NCI-H146 treated with DMSO at 0.1 percent for 48 hours (cell line): ENCODE data around the gene GALNT14.

ENCODE experiments used
- DNase-seq: peaks from one replicate; lab custom pipeline; 2025; ENCODE audit not compliant: unreplicated experiment; lab: John Stamatoyannopoulos, UW

The GALNT14 gene

DNA sequence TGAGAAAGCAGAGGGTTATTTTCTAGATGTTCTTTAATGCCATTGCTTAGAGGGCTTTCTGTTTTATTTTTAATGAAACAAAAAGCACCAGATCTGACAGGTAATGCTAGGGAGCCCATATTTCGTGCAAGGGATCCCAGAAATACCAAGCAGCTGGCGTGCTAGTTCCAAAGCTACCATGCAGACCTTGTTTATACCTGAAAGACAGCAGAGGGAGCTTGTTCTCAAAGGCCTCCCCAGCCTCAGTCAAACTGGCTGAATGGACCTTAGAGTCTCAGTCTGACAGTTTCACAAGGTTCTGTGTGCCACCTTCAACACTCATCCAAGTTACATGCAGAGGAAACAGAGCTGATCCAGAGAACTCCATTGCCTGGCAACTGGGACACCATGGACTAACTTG, 48.6 kb downstream of the GALNT14 start:
- no peak for DNase-seq

DNA sequence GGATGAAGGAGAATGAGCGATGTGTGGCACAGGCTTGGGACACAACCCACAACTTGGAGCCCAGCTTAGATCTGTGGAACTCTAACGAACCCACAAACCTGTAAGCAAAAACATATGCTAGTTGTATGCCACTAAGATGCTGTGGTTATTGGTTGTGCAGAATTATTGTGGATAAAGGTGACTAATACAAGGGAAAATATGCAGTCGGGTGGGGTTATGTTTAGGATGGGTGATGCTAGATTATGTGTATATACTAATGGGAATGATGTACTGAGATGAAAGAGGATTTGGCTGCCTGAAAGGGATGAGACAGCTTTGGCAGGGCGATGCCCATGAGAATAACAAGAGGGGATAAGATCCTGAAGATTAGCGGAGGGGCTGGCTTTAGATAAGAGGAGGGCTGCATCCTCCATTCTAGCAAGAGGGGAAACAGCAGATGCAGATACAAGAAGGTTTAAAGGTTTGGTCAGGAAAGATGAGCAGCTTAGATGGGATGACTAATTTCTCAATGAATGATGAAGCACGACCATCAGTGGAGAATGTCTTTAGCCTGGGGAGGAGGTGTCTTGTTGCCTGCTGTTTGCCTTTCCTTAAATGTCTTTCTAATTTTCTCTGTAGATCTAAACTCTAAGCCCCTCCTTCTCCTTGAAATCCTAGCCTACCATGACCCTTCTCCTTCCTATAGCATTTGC, 49.6 kb downstream of the GALNT14 start:
- no peak for DNase-seq

DNA sequence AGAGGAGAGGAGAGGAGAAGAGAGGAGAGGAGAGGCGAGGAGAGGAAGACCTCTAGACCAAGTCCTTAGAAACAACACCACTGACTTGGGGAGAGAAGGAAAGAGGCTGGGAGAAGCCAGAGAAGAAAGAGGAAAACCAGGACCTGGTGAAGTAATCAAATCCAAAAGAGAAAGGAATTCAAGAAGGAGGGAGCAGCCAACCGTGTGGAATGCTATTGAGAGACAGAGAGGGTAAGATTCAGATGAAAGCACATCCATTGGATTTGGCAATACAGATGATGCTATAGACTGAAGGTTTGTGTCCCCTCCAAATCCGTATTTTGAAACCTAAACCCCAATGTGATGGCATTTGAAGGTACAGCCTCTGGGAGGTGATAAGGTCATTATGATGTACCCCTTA, 50.7 kb downstream of the GALNT14 start:
- DNase-seq, result no peak

DNA sequence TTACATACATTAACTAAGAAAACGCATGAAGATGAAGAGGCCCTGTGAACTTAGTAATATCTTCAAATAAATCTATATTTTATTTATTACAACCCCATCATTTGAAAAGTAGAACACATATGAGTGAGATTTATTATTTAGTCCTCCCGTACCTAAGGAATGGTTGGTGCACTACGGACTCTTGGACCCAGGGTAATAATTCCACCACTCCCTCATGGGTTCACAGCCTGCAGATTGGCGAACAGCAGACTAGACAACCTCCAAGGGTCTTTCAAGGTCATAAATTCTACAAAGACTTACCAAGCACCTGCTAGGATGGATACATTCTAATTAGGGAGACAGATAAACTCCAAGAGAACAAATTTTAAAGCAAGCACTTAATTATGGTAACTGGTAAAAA, 51.6 kb downstream of the GALNT14 start:
- DNase-seq, result no peak

DNA sequence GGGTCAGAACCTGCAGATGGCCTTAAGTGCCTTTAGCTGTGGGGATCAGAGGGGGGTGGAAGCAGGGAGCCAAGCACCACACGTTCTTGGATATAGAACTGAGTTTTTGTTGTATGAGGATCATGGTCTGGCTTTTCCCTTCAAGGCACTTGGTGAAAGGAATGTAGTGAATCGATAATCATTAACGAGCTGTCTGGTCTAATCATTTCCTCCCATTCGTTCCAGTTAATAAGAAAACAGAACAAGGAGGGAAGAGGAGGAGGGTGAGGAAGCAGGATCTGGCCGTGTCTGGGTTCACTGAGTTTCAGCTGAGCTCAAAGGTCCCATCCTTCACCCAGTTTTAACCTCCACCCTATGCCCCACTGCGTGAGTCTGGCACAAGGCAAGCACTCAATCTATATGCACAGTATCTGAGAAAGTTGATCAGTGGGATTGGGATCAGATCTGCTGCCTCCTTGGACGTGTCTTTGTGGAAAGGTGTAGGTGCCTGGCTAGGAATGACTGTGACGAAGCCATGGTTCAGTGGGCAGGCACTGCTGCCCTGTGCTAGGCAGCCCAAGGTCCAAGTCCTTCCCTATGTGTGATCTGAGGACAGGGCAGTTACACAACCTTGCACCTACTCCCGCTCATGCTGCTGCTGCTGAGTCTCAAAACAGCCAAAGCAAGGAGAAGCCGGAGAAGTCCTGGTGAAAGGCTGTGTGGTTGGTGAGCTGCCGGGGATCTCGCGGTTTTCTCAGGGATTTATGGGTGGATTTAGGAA, 54.8 kb downstream of the GALNT14 start:
- no peak for DNase-seq

DNA sequence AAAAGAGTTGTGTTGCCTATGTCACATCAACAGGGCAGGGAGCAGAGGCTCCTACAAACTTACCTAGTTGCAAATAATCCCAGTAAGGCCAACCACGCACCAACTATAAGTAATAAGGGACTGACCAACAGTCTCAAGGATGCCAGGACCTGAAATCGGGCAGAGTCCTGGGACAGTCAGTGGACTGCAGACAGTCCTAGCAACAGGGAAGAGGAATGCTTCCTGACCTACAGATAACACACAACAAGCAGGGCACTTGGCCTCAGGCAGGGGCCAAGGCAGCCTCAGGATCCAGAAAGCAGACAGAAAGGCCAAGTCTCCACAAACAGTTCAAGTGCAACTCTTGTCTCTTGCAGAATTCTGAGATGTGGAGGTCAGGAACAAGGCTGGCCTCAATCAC, 56.2 kb downstream of the GALNT14 start:
- no peak for DNase-seq

DNA sequence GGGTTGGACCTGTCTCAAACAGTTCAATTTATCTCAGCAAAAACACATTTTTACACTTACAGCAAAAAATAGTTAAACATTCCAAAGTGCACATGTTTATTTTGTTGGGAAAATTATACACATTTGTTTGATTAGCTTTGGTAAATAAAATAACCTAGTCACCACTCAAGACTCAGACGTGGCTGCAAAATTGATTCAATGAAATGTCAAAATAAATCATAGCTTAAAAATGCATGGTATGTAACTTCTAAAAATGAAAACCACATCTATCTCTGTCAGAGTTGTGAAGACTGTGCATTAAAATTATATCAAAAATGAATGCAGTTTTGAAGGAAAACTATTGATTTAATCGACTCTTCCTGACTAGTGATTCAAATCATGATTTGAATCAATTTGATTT, 56.7 kb downstream of the GALNT14 start:
- no peak for DNase-seq

DNA sequence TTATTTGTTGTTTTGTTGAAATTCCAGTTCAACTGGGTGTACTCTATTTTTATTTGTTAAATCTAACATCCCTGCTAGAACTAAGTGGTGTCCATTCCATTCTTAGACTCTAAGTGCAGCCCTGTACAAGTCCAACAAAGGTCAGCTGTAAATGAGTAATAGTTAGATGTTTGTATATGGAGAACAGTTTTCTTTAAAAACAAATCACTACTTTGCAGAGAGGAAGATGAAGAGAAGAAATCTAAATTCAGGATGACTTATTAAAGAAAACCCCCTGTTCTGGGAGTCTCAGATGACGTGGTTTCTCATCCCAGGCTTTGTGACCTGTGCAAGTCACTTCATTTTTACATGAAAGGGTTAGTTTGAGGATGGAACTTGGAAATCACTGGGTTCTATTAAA, 57.9 kb downstream of the GALNT14 start:
- no peak for DNase-seq

DNA sequence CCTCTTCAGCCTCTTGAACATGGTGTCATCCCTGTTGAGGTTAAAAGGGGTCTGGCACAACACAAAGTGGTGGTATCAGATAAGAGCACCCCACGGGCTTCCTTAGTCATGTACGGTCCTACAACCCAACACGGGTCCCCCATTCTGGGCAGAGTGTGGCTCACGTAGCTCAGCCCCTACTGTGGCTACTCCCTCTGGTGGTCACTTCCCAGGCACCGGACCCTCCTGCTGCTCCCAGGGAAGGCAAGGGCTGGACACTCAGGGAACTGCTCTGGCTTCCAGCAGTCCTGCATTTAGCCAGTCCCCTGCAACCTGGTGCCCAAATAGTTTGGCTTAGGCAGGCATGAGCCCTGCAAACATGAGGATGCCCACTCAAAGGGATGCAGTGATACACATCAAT, 58.6 kb downstream of the GALNT14 start:
- DNase-seq, result no peak

DNA sequence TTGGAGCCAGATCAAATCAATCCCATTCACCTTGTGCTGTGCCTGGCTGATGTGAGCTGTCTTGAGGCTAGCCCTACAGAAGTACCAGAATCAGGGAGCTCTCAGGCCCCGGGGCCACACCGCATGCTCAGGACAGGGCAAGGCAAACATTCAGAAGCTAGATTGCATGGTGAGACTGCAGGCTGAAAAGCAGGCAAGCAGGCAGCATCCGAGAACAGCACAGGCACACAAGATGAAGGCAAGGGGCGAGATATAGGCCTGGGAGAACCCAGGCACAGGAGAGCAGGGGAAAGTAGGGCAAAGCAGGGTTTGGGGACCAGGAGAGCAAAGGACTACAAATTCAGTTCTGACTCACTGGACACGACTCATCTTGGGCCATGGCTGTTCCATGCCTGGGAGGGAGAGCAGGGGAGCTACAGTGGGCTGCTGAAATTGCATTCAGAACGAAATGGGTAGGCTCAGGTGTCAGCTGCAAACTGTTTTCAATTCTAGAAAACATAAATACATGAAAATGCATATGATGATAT, 59.6 kb downstream of the GALNT14 start:
- DNase-seq, result no peak

DNA sequence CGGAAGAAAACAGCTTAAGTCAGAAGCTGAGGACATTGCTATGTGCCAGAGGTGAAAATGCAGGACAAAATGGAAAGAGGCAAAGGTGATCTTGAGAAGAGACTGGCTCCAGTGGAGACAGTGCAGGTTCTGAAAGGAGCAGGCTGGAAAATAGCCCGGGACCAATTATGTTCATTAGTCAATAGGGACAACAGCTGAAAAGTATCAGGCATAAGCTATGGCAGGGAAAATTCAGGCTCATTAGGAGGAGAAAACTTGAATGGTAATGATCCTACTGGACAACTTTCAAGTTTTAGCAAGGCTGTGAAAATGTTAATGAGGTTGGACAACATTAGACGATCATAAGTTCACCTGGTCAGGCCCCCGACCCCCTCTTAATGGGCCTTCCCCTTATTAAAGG, 60.2 kb downstream of the GALNT14 start:
- DNase-seq, result no peak

DNA sequence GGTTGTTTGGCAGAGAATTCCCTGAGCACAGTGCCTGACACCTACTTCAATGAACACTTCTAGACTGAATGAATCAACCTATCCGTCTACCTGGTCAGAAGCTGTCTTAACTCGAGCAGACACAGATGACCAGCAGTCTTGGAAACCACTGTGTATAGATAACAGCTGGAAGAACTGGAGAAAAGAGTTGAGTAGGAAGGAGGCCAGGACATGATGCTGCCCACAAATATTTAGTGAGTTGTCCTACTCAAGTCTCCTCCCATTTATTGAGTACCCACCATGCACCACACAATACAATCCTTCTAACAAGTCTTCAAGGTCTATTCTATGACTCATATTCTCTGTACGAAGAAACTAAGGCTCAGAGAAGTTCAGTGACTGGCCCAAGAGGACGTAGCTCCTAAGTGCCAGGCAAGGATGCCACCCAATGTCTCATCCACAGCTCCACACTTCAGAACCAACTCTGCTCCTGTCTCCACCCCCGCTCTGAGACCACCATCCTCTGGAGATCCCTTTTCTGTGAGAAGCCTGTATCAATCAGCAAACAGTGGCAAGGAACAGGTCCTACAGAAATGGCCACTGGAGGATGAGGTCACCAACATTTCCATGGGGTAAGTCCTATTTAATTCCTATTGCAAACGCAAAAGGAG, 62.2 kb downstream of the GALNT14 start:
- DNase-seq, result no peak

DNA sequence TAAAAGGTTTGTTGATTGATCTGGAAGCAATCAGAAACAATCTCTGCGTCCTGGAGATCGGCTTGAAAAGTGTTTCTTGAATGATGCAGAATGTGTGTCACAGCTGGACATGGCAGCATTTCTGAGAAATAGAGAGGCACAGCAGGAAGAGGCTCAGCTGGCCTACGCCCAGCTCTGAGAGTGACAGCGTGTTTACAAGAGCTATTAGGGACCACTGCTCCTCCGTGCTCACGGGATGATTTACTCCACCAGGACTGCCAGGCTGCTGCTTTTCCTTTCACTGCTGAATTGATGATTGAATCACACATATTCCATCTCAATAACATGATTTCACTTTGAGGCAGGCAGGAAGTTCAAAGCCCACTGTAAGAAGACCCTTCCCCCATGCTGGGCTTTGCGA, 62.8 kb downstream of the GALNT14 start:
- no peak for DNase-seq

DNA sequence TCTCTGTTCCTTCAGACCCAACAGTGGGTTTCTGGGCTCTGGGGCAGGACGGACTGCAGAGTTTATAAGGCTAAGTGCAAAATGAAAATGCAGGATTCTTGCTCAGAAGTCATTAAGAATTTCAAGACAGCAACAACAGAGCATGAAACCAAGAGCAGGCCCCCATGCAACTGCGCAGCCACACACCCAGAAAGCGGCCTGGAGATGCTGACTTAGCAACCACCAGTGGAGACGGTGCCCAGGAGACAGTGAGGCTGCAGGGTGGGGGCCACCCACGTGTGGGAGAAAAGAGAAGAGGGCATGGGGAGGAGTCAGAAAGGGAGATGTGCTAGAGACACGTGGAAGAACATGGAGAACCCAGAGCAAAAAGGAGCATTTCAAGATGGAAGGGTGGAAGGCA, 66.5 kb downstream of the GALNT14 start:
- DNase-seq, result no peak

DNA sequence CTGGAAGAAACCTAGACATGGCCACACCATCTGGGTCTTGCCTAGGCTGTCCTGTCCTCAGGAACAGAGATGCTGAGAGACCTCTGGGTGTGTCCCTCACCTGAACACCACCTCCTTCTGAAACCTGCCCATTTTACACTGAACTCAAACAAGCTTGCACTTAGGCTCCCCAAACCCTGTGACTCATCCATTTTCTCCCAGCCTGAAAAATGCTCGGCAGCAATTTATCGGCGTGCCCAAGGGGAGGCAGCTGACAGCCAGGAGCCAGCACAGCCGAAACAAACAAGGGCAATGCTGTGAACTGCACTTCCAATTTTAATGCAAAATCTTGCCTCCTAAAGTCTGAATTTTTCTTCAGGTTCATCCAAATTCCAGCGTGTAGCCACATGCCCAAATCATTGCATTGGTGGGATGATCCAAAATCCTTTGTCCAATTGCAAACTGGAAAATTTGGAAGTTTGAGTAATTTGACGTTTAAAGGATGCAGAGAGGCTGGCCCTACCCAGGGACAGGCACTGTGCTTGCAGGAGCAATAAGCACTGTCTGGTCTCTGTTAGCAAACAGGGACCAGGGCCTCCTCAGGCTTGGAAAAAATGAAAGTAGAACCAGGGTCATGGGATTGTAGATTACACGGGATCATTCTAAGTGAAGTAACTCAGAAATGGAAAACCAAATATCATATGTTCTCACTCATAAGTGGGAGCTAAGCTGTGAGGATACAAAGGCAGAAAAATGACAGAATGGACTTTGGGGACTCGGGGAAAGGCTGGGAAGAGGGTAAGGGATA, 67.7 kb downstream of the GALNT14 start:
- no peak for DNase-seq

DNA sequence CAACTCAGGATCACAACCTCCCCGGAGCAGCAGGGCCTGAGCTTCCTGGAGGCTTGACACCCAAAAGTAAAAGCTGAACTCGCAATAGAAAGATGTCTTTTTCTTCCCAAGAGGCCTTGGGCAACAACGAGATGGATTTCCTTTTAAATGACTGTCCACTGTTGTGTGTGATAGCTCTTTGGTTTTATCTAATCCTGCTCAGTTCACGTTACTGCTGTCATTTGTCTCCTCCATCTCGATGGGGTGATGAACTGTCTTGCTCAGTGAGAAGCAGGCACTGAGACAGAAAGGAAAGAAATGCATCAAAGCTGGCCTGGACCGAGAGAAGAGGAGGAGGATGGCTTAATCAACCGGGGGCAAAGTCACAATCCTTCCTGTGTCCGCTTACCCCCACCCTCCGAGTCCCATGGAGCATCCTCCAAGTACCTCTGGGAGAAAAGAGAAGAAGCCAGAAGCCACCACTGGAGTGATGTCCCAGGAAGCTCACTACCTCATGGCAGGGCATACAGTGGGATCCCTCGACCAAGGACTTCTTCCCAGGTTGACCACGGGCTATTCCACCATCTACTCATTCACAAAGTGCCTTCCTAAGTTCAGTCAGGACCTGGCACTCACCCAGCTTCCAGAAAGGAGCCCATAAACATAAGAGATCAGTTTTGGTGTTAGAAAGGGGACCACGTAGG, 68.5 kb downstream of the GALNT14 start:
- no peak for DNase-seq

DNA sequence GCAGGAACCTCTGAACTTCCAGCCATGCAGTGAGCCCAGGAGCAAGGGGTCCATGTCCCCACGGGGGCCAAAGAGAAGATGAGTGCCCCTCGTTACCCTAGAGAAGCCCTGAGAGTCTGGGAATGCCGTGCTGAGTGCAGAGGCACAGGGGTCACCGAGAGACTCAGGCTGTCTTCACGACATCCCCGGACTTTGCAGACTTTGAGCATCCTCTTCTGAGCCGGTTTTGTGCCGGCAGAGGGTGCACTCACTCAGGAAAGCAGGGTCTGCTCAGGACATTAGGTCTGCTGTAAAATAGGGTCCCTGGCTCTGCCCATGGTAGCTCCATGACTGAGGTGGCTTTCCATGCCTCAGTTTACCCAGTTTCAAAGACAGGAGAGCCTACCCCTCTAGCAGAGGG, 71.0 kb downstream of the GALNT14 start:
- DNase-seq, result no peak

DNA sequence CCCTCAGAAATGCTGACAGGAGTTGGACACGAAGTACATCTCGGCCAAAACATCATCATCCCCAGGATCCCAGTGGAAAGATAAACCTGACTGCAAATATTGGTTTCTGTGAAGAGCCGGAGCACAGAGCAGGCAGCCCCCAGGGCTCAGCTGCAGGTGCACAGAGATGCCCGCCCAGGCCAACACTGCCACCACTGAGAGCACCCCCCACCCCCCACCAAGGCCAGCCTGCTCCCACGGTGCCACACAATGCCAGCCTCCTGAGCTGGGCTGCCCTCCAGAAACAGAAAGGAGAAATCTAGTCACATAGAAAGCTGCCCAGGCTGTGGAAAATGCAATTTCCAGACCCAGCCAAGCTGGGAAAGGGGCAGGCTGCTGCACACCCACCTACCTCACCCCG, 71.7 kb downstream of the GALNT14 start:
- no peak for DNase-seq

DNA sequence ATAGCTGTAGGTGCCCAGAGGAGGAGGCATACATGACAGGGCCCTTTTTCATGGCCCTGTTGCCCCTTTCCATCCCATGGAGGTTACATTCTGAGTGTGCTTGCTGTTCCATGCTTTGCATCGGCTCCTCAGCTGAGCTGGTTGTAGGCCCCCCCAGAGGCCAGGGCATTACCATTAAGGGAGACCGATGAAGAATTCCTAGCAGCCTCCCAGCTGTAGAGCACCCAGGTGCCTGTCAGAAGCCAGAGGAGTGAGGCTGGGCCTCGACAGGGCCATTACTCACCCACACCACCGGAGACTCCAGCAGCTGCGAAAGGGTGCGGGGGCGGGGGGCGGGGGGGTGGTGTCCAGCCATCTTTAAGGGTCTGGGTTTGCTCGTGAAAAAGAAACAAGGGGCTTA, 72.2 kb downstream of the GALNT14 start:
- no peak for DNase-seq

DNA sequence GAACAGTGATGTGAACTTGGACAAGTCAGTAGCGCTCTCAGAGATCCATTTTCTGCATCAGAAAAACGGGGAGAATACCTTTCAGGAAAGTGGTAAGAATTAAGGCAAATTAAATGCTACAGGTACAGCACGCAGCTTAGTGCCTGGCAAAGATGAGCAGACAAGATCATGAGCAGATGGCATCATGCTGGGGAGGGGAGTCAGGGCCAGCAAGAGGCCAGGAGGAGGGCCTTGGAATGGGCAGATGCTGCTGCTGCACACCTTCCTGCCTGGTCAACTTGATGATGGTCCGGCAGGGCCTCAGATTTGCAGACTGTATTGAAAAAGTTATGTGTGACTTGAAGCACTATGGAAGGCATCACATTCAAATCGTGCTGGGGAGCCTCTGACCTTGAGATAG, 72.9 kb downstream of the GALNT14 start:
- DNase-seq, result no peak

DNA sequence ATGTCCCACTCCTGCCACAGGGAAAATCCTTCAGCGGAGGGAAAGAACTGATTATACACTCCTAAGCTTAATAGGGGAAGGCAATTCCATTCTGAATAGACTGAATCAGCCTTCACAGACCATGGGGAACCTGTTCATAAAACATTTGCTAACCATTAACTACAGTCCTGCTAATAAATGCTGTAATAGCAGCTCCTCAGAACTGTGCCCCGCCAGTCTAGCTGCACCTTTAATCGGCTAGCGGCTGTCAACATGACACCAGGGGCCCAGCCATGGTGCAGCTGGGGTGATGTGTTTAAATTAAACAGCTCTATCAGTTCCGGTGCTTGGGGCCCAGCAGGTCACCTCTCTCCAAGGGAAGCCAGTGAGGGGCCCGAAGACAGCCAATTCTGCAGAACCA, 77.8 kb downstream of the GALNT14 start:
- no peak for DNase-seq
